GM12878 (cell line): Measurements from ENCODE around the gene TRMT1. TPM values are rescaled to one million over a fixed set of nuclear protein-coding genes. Genes with fewer than 3 reads are reported as not detected.

Experiments used
- ATF2 ChIP-seq: IDR thresholded peaks from 2 replicates; pipeline ENCODE4 v1.6.1; 2012; ENCODE audit warnings: low read length, inconsistent platforms
- CHD1 ChIP-seq: IDR thresholded peaks from 2 replicates; pipeline ENCODE4 v1.6.1; 2012; ENCODE audit warnings: low read depth, low read length, improper control_type of control experiment
- MLLT1 ChIP-seq: fragments of 450-650 bp; IDR thresholded peaks from 2 replicates; pipeline ENCODE4 v1.6.1; 2016; ENCODE audit warnings: mild to moderate bottlenecking
- NKRF ChIP-seq: fragments of 450-650 bp; conservative IDR thresholded peaks from 2 replicates; pipeline ENCODE4 v1.6.1; 2017; ENCODE audit warnings: mild to moderate bottlenecking, moderate library complexity
- NRF1 ChIP-seq: conservative IDR thresholded peaks from 2 replicates; pipeline ENCODE4 v1.6.1; 2011; ENCODE audit warnings: mild to moderate bottlenecking, low read depth, low read length, improper control_type of control experiment
- PRDM15 ChIP-seq: fragments of 450-650 bp; formaldehyde crosslinking; IDR thresholded peaks from 2 replicates; pipeline ENCODE4 v1.4.0; 2020; ENCODE audit warnings: mild to moderate bottlenecking, moderate library complexity
- STAT3 ChIP-seq: IDR thresholded peaks from 2 replicates; pipeline ENCODE4 v1.6.1; 2011; ENCODE audit warnings: low read depth, low read length, improper control_type of control experiment
- TCF7 ChIP-seq: IDR thresholded peaks from 2 replicates; pipeline ENCODE4 v1.6.1; 2014; ENCODE audit warnings: antibody characterized with exemption, borderline replicate concordance
- ZBTB33 ChIP-seq: fragments of 450-650 bp; IDR thresholded peaks from 2 replicates; pipeline ENCODE4 v1.6.1; 2017; ENCODE audit warnings: mild to moderate bottlenecking
- ZNF592 ChIP-seq: fragments of 450-650 bp; IDR thresholded peaks from 2 replicates; pipeline ENCODE4 v1.6.1; 2017; ENCODE audit warnings: mild to moderate bottlenecking, moderate library complexity
- polyA plus RNA-seq, 11 experiments: library from polyadenylated mRNA; depleted of rRNA in 4 of 11; unstranded in 6 of 11; stranded (reverse) in 5 of 11; fragments of >200 nt; fragmentation: Nextera tagmentation in 4 of 11; fragmentation: Illumina TruSeq in 1 of 11; extraction: Ambion mirVana in 4 of 11; extraction: Trizol in 1 of 11; gene quantifications; 1 replicate in 1 of 11; 2 replicates in 10 of 11; pipeline versions ENCODE4 v1.2.1 to v1.2.3, GENCODE V29; 2011 to 2016; ENCODE audit warnings: inconsistent platforms in 2 of 11, missing spikeins in 2 of 11, low read depth in 1 of 11
- total RNA-seq, 4 experiments: library from RNA; depleted of rRNA in 3 of 4; stranded (reverse); fragments of >200 nt in 3 of 4; fragmentation: Illumina TruSeq in 1 of 4; extraction: Trizol in 1 of 4; gene quantifications; 2 replicates each; pipeline versions ENCODE4 v1.2.1 to v1.2.3, GENCODE V29; 2013 to 2021

Gene TRMT1
- total and polyA plus RNA-seq, 10 of the 15 experiments (the other 5 are each of a cell fraction or from before 2014, with no cell fraction given) = 3.4 to 68.8 (median 34.8) TPM

- TF ChIP-seq ATF2 (no peak), ZNF592 (no peak), STAT3 (no peak), ZBTB33 (no peak), MLLT1 (no peak), NKRF (no peak), PRDM15 (CRISPR knock-in tag) (no peak), CHD1 (no peak), TCF7 (no peak), NRF1 (no peak)
- TF ChIP-seq, all 136 proteins: peak for 0
Observed at GRCh38 chr19:13163609-13164342, 47.2 kb upstream of the TRMT1 start (continued).
